ENCODE results near the gene PAK6. TPM values are rescaled to one million over a fixed set of nuclear protein-coding genes. Genes with fewer than 3 reads are reported as not detected.
A peak's percentile ranks its signal among the peaks of the same experiment; 100 is the strongest.

Gene PAK6
- total RNA-seq, 2 donors from 2014 or later, result 4.9 to 10.4 TPM

DNA sequence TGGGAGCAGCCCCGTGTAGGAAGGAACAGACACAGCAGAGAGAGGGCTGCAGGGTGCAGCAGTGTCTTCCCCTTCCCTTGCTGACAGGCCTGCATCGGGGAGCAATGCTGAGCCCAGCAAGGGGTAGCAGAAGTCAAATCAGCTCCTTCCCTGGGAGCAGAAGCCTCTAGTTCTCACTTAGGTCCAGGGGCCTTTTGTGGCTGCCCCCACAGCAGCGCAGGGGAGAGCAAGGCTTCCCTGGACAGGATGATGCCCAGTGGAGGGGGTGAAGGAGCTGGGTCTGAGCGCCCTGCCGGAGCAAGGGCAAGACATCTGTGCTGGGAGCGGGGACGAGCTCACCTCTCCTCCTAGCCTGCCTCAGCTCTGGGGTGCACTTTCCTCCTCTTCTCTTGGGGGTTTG lies 68.0 kb downstream of the PAK6 start:
- no peak for DNase-seq
- H3K4me3 ChIP-seq, result peak overlapping the region; percentile 27
- H3K27ac ChIP-seq, result peak overlapping the region; percentile 69
- H3K4me1 ChIP-seq, result no peaks in the 10 kb centered on the region
- H3K9me3 ChIP-seq, result no peaks in the 10 kb centered on the region
- TF ChIP-seq, protein P1, sequence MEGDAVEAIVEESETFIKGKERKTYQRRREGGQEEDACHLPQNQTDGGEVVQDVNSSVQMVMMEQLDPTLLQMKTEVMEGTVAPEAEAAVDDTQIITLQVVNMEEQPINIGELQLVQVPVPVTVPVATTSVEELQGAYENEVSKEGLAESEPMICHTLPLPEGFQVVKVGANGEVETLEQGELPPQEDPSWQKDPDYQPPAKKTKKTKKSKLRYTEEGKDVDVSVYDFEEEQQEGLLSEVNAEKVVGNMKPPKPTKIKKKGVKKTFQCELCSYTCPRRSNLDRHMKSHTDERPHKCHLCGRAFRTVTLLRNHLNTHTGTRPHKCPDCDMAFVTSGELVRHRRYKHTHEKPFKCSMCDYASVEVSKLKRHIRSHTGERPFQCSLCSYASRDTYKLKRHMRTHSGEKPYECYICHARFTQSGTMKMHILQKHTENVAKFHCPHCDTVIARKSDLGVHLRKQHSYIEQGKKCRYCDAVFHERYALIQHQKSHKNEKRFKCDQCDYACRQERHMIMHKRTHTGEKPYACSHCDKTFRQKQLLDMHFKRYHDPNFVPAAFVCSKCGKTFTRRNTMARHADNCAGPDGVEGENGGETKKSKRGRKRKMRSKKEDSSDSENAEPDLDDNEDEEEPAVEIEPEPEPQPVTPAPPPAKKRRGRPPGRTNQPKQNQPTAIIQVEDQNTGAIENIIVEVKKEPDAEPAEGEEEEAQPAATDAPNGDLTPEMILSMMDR (IDR thresholded peaks at IDR 0.05), result no peak
- H3K9ac ChIP-seq (ENCODE audit: low read depth in 2 of 2, low read length in 2 of 2), result peak overlapping the region; percentile 37 to 61
- intact Hi-C loops (cut with DNase I), result no loop called here
- H3K27me3 ChIP-seq, result no peaks in the 10 kb centered on the region
- H3K36me3 ChIP-seq, result no peaks in the 10 kb centered on the region

DNA sequence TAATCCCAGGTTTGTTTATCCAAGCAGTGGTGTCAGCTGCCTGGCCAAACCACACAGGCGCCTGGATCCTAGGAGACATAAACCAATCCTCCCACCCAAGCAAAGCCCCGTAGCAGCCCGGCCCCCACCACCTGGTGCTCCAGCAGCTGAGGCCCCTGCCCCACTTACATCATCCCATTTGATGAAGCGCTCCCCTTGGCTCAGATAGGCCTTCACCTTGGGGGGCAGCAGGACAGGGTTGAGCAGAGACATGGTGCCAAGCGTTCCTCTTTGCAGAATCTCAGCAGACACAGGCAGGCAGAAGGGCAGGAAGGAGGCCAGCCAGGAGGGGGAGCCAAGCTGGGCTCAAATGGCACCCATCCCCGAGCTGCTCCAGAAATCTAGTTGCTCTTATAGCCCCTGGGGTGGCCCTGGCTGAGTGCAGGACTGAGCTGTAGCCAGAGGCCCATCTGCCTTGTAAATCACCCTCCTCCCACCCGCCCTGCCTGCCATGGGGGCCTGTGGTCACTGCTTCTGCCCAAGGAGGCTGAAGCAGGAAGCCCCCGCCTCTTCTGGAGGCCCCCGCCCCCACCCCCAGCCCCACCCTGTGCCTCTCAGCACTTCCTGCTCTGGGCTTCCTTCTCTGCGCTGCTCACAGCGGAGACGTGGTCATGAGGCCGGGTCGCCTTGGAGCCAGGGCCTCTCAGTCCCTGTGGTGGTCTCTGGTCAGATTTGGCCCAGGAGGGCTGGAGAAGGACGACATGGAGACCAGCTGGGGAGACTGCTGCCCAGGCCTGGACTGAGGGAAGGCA lies 68.8 kb downstream of the PAK6 start, which contains the start of gene PLCB2:
PLCB2 (minus strand) TSS at position 515 of the 791 bp plus-strand sequence; CDS start at position 252, 263 bp downstream.
- H3K4me3 ChIP-seq, result peak within 1 kb of the TSS; percentile 27
- peak within 1 kb of the TSS; percentile 69 for H3K27ac ChIP-seq
- no peaks in the 10 kb centered on the region for H3K27me3 ChIP-seq
- H3K9me3 ChIP-seq, result no peaks in the 10 kb centered on the region
- H3K9ac ChIP-seq (ENCODE audit: low read depth in 2 of 2, low read length in 2 of 2), result peak within 1 kb of the TSS; percentile 61 to 79
- DNase-seq, result peak; percentile 49
- intact Hi-C loops (cut with DNase I), result no loop called here
- H3K4me1 ChIP-seq, result no peaks in the 10 kb centered on the region
- TF ChIP-seq, protein P1 (IDR thresholded peaks at IDR 0.05), result no peak
- H3K36me3 ChIP-seq, result no peaks in the 10 kb centered on the region

DNA sequence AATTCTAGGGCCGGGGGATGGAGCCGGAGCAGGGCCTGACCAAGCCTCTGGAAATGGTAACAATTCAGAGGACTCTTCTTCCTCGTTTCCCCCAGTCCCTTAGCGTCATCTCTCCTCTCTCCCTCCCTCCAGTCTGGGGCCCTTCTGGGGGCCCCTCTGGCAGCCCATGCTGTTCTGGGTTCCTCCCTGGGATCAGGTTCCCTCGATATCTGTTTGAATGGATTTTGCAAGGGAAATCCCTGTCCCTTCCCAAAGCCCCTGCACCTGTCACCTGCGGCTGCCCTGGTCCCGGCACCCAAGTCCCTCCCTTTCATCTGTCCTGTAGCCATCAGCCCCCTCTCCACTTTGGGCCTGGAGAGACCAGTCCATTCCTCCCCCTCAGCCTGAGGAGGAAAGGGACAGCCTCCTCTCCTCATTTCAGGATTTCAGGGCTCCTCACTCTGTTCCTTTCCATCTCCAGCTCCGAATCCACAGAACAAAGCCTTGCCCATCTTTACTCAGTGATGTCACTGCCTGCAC lies 70.5 kb downstream of the PAK6 start:
- TF ChIP-seq, protein P1 (IDR thresholded peaks at IDR 0.05), result no peak
- H3K27me3 ChIP-seq, result no peaks in the 10 kb centered on the region
- no peak overlapping the region for H3K27ac ChIP-seq
- DNase-seq, result no peak
- H3K4me1 ChIP-seq, result no peaks in the 10 kb centered on the region
- no peak overlapping the region for H3K4me3 ChIP-seq
- H3K9me3 ChIP-seq, result no peaks in the 10 kb centered on the region
- H3K9ac ChIP-seq (ENCODE audit: low read depth in 2 of 2, low read length in 2 of 2), result no peak overlapping the region
- H3K36me3 ChIP-seq, result no peaks in the 10 kb centered on the region
- intact Hi-C loops (cut with DNase I), result no loop called here

GRCh38 chr15:40310001-40310959 lies 71.4 kb downstream of the PAK6 start:
- Histone ChIP-seq H3K27ac (no peak overlapping the region), H3K9ac (ENCODE audit: low read depth in 2 of 2, low read length in 2 of 2) (no peak overlapping the region), H3K27me3 (no peaks in the 10 kb centered on the region), H3K9me3 (no peaks in the 10 kb centered on the region), H3K4me1 (no peaks in the 10 kb centered on the region), H3K36me3 (no peaks in the 10 kb centered on the region), H3K4me3 (no peak overlapping the region)
- DNase-seq, result peak; percentile 64
- intact Hi-C loops (cut with DNase I), result loop anchor here (5.0 kb wide), 1 partner anchor 33 kb away; no protein-coding TSS in a partner anchor
- TF ChIP-seq, protein P1 (IDR thresholded peaks at IDR 0.05), result peak; percentile 68

- intact Hi-C loops (cut with DNase I), result loop anchor here (5.0 kb wide), 1 partner anchor 34 kb away; no protein-coding TSS in a partner anchor
- H3K27me3 ChIP-seq, result no peaks in the 10 kb centered on the region
Measured at GRCh38 chr15:40310993-40311392, 72.1 kb downstream of the PAK6 start.

More at GRCh38 chr15:40310993-40311392, 72.1 kb downstream of the PAK6 start:
- H3K4me3 ChIP-seq, result no peak overlapping the region
- H3K36me3 ChIP-seq, result no peaks in the 10 kb centered on the region
- TF ChIP-seq, protein P1 (IDR thresholded peaks at IDR 0.05), result no peak
- no peaks in the 10 kb centered on the region for H3K4me1 ChIP-seq
- H3K27ac ChIP-seq, result no peak overlapping the region
- no peak for DNase-seq
- no peak overlapping the region for H3K9ac ChIP-seq (ENCODE audit: low read depth in 2 of 2, low read length in 2 of 2)
- H3K9me3 ChIP-seq, result no peaks in the 10 kb centered on the region

Data from colonic mucosa (tissue), 4 donors.